H9 (cell line): ENCODE measurements around the gene TLX2. TPM values are rescaled to one million over a fixed set of nuclear protein-coding genes. Genes with fewer than 3 reads are reported as not detected.

Experiments
- DNase-seq: peaks from one replicate; pipeline ENCODE4 v3.0.0-alpha.2; 2017
- H2AFZ ChIP-seq: one replicate; pipeline ENCODE4 v1.6.1; 2013; ENCODE audit warnings: mild to moderate bottlenecking, low read length, control low read depth, moderate library complexity
- H2AK5ac ChIP-seq: 2 replicates; pipeline ENCODE4 v1.6.1; 2013; ENCODE audit warnings: low read length, control low read depth, mixed read lengths; ENCODE audit not compliant: insufficient read length
- H2BK120ac ChIP-seq: one replicate; pipeline ENCODE4 v1.6.1; 2013; ENCODE audit warnings: low read depth, mild to moderate bottlenecking, low read length, control low read depth, inconsistent platforms; ENCODE audit not compliant: poor library complexity, severe bottlenecking
- H2BK12ac ChIP-seq: 2 replicates; pipeline ENCODE4 v1.6.1; 2013; ENCODE audit warnings: low read length, control low read depth, mixed read lengths, low read depth; ENCODE audit not compliant: insufficient read length
- H2BK15ac ChIP-seq: 2 replicates; pipeline ENCODE4 v1.6.1; 2013; ENCODE audit warnings: low read depth, low read length, control low read depth
- H2BK20ac ChIP-seq: one replicate; pipeline ENCODE4 v1.6.1; 2013; ENCODE audit warnings: low read depth, mild to moderate bottlenecking, low read length, control low read depth, inconsistent platforms; ENCODE audit not compliant: poor library complexity, severe bottlenecking
- H2BK5ac ChIP-seq: 2 replicates; pipeline ENCODE4 v1.6.1; 2013; ENCODE audit warnings: low read length, control low read depth, mixed read lengths; ENCODE audit not compliant: insufficient read length
- H3K14ac ChIP-seq: 2 replicates; pipeline ENCODE4 v1.6.1; 2013; ENCODE audit warnings: low read length, control low read depth; ENCODE audit not compliant: insufficient read depth
- H3K18ac ChIP-seq: 2 replicates; pipeline ENCODE4 v1.6.1; 2013; ENCODE audit warnings: low read depth, mild to moderate bottlenecking, mixed read lengths, low read length, control low read depth; ENCODE audit not compliant: insufficient read length
- H3K23ac ChIP-seq: 2 replicates; pipeline ENCODE4 v1.6.1; 2013; ENCODE audit warnings: low read length, control low read depth, mixed read lengths, low read depth; ENCODE audit not compliant: insufficient read length
- H3K23me2 ChIP-seq: 2 replicates; pipeline ENCODE4 v1.6.1; 2013; ENCODE audit warnings: low read depth, mild to moderate bottlenecking, mixed read lengths, low read length, control low read depth; ENCODE audit not compliant: insufficient read length, poor library complexity, severe bottlenecking
- H3K27ac ChIP-seq: 2 replicates; pipeline ENCODE4 v1.5.1; 2013; ENCODE audit warnings: low read length, control low read depth, mixed read lengths, low read depth; ENCODE audit not compliant: insufficient read length
- H3K27me3 ChIP-seq: 2 replicates; pipeline ENCODE4 v1.6.1; 2013; ENCODE audit warnings: low read length, control low read depth, inconsistent platforms; ENCODE audit not compliant: insufficient read depth
- H3K4ac ChIP-seq: 2 replicates; pipeline ENCODE4 v1.6.1; 2013; ENCODE audit warnings: low read depth, mild to moderate bottlenecking, control low read depth, inconsistent platforms, low read length, moderate library complexity
- H3K4me1 ChIP-seq: 2 replicates; pipeline ENCODE4 v1.6.1; 2013; ENCODE audit warnings: low read length, control low read depth, inconsistent platforms; ENCODE audit not compliant: insufficient read depth
- H3K4me2 ChIP-seq: 2 replicates; pipeline ENCODE4 v1.6.1; 2013; ENCODE audit warnings: low read length, control low read depth, mixed read lengths; ENCODE audit not compliant: insufficient read length, insufficient read depth
- H3K56ac ChIP-seq: 2 replicates; pipeline ENCODE4 v1.6.1; 2013; ENCODE audit warnings: low read depth, mild to moderate bottlenecking, mixed read lengths, low read length, control low read depth; ENCODE audit not compliant: insufficient read length
- H3K79me1 ChIP-seq: 2 replicates; pipeline ENCODE4 v1.6.1; 2013; ENCODE audit warnings: low read depth, mild to moderate bottlenecking, moderate library complexity, low read length, control low read depth, inconsistent platforms; ENCODE audit not compliant: insufficient read depth, poor library complexity, severe bottlenecking
- H3K79me2 ChIP-seq: 2 replicates; pipeline ENCODE4 v1.6.1; 2013; ENCODE audit warnings: low read length, control low read depth, inconsistent platforms; ENCODE audit not compliant: insufficient read depth
- H3K9ac ChIP-seq: 2 replicates; pipeline ENCODE4 v1.6.1; 2013; ENCODE audit warnings: low read length, control low read depth, mixed read lengths; ENCODE audit not compliant: insufficient read length; ENCODE audit errors: extremely low read depth
- H3K9me3 ChIP-seq: one replicate; pipeline ENCODE4 v1.6.1; 2013; ENCODE audit warnings: low read depth, low read length, inconsistent platforms; ENCODE audit not compliant: control insufficient read depth
- H3T11ph ChIP-seq: one replicate; pipeline ENCODE4 v1.6.1; 2013; ENCODE audit warnings: mild to moderate bottlenecking, low read length, control low read depth, inconsistent platforms
- H4K20me1 ChIP-seq: one replicate; pipeline ENCODE4 v1.6.1; 2013; ENCODE audit not compliant: control insufficient read depth, insufficient read length, insufficient read depth
- H4K5ac ChIP-seq: 2 replicates; pipeline ENCODE4 v1.6.1; 2013; ENCODE audit warnings: low read depth, mild to moderate bottlenecking, mixed read lengths, low read length, control low read depth; ENCODE audit not compliant: insufficient read length
- H4K8ac ChIP-seq: replicated peaks from 2 replicates; pipeline ENCODE4 v1.6.1; 2013; ENCODE audit warnings: low read length, control low read depth, mixed read lengths, low read depth; ENCODE audit not compliant: insufficient read length
- H4K91ac ChIP-seq: 2 replicates; pipeline ENCODE4 v1.6.1; 2013; ENCODE audit warnings: low read depth, mild to moderate bottlenecking, moderate library complexity, mixed read lengths, low read length, control low read depth; ENCODE audit not compliant: insufficient read length
- H3K27ac Mint-ChIP-seq, 3 experiments: 2 replicates in 2 of 3; 3 replicates in 1 of 3; pipeline ENCODE4 v1.8.0; 2020 to 2021; ENCODE audit warnings: mixed read lengths in 3 of 3, mild to moderate bottlenecking in 1 of 3, moderate library complexity in 1 of 3
- H3K27me3 Mint-ChIP-seq: 2 replicates; pipeline ENCODE4 v1.8.0; 2021; ENCODE audit warnings: low read depth, mild to moderate bottlenecking, moderate library complexity, mixed read lengths
- H3K36me3 Mint-ChIP-seq, 3 experiments: 2 replicates in 2 of 3; 3 replicates in 1 of 3; pipeline ENCODE4 v1.8.0; 2020 to 2021; ENCODE audit warnings: low read depth in 3 of 3, mixed read lengths in 3 of 3; ENCODE audit not compliant: insufficient read depth in 1 of 3
- H3K4me1 Mint-ChIP-seq, 2 experiments: 2 replicates each; pipeline ENCODE4 v1.8.0; 2020; ENCODE audit warnings: mixed read lengths in 2 of 2
- H3K4me3 Mint-ChIP-seq, 2 experiments: 2 replicates in 1 of 2; 3 replicates in 1 of 2; pipeline ENCODE4 v1.8.0; 2020 to 2021; ENCODE audit warnings: mild to moderate bottlenecking in 2 of 2, mixed read lengths in 2 of 2, moderate library complexity in 1 of 2
- H3K9me3 Mint-ChIP-seq, 2 experiments: 2 replicates in 1 of 2; 3 replicates in 1 of 2; pipeline ENCODE4 v1.8.0; 2020; ENCODE audit warnings: mild to moderate bottlenecking in 2 of 2, mixed read lengths in 2 of 2, moderate library complexity in 1 of 2
- CTCF ChIP-seq: fragments of 200-600 bp; sonication (generic); conservative IDR thresholded peaks from 3 replicates; pipeline ENCODE4 v1.8.0; 2021; ENCODE audit warnings: antibody characterized with exemption, mild to moderate bottlenecking
- WGBS: extraction: QIAGEN DNeasy Blood & Tissue Kit; methylation state at CpG from one replicate; pipeline ENCODE4 v1.1.7; 2013; ENCODE audit warnings: missing lambda C conversion rate, low lambda C conversion rate, mixed read lengths; ENCODE audit not compliant: insufficient read length; ENCODE audit errors: extremely low coverage; 5-methylcytosine and 5-hydroxymethylcytosine counted together
- total RNA-seq: library from RNA; stranded (reverse); gene quantifications from 2 replicates; pipeline ENCODE4 v1.2.1, GENCODE V29; 2021

Gene TLX2
- total RNA-seq, 1 experiment from 2014 or later, result 0.20 TPM

GRCh38 chr2:74489906-74490305 lies 24.3 kb upstream of the TLX2 start:
- peaks cover 28 to 67% (median 62%) of the 10 kb centered on the region in 3 experiments for H3K36me3 Mint-ChIP-seq
- Histone ChIP-seq H3K79me1 (no peaks in the 10 kb centered on the region), H2BK20ac (no peak overlapping the region), H3K56ac (no peak overlapping the region), H2BK12ac (no peak overlapping the region), H3K14ac (no peak overlapping the region), H3K9me3 (no peaks in the 10 kb centered on the region), H4K91ac (no peak overlapping the region), H3K9ac (no peak overlapping the region), H2BK120ac (no peak overlapping the region), H3K4ac (no peak overlapping the region), H3K23me2 (no peaks in the 10 kb centered on the region), H3T11ph (no peak overlapping the region), H3K27ac (no peak overlapping the region), H4K20me1 (no peaks in the 10 kb centered on the region), H2BK5ac (no peak overlapping the region), H3K4me2 (no peak overlapping the region), H3K4me1 (no peaks in the 10 kb centered on the region), H4K5ac (no peak overlapping the region), H3K27me3 (no peaks in the 10 kb centered on the region; the same call in 1 of the 2 replicates), H2AFZ (no peak overlapping the region), H3K23ac (no peak overlapping the region), H3K79me2 (no peaks in the 10 kb centered on the region), H3K18ac (no peak overlapping the region), H2BK15ac (no peak overlapping the region), H4K8ac (no peak overlapping the region), H2AK5ac (no peak overlapping the region)
- peaks cover 6% of the 10 kb centered on the region for H3K27me3 Mint-ChIP-seq
- H3K9me3 Mint-ChIP-seq, result no peaks in the 10 kb centered on the region
- H3K27ac Mint-ChIP-seq, result no peak overlapping the region
- TF ChIP-seq CTCF, result no peak
- no CpG with 5 or more reads among the region's 9 CpGs for WGBS
- H3K4me1 Mint-ChIP-seq, result no peaks in the 10 kb centered on the region
- H3K4me3 Mint-ChIP-seq, result no peak overlapping the region
- no peak for DNase-seq
